Natural killer cell treated with Interleukin-12 subunit alpha and Interleukin-12 subunit beta and Interleukin-15 and Interleukin-18, amount 100 ng/mL, for 72 hours (primary cell): Measurements from ENCODE around the gene CTBP2. TPM values are rescaled to one million over a fixed set of nuclear protein-coding genes. Genes with fewer than 3 reads are reported as not detected.
"Not testable (repeated sequence)": the region's sequence is repeated elsewhere in the genome, so short reads cannot be mapped to it uniquely, and the experiment has no call there.

Source experiments
- ATAC-seq, 2 donors: fragments of 150-1000 bp; cut with Tn5 transposase in 1 of 2; sonication (Bioruptor Pico), chemical (Tn5 transposase) in 1 of 2; 2 replicates each; pipeline ENCODE4 v1.10.0; 2021
- DNase-seq: peaks from one replicate; pipeline ENCODE4 v3.0.0; 2022; ENCODE audit warnings: low spot score
- H3K27ac Mint-ChIP-seq, 2 donors: 1 replicate in 1 of 2; 2 replicates in 1 of 2; pipeline ENCODE4 v1.8.0; 2022; ENCODE audit warnings: mixed read lengths in 2 of 2, mild to moderate bottlenecking in 1 of 2, moderate library complexity in 1 of 2
- H3K27me3 Mint-ChIP-seq, 2 donors: 1 replicate in 1 of 2; 2 replicates in 1 of 2; pipeline ENCODE4 v1.8.0; 2022; ENCODE audit warnings: mixed read lengths in 2 of 2
- H3K36me3 Mint-ChIP-seq: one replicate; pipeline ENCODE4 v1.8.0; 2022; ENCODE audit warnings: mixed read lengths
- H3K4me1 Mint-ChIP-seq, 2 donors: 1 replicate in 1 of 2; 2 replicates in 1 of 2; pipeline ENCODE4 v1.8.0; 2022; ENCODE audit warnings: low read depth in 2 of 2, mixed read lengths in 2 of 2, mild to moderate bottlenecking in 1 of 2
- H3K4me3 Mint-ChIP-seq: one replicate; pipeline ENCODE4 v1.8.0; 2022; ENCODE audit warnings: mixed read lengths
- H3K9me3 Mint-ChIP-seq: 2 replicates; pipeline ENCODE4 v1.8.0; 2022; ENCODE audit warnings: mixed read lengths
- total RNA-seq, 2 donors: library from RNA; stranded (reverse); gene quantifications; one replicate each; pipeline ENCODE4 v1.2.3, GENCODE V29; 2022

The CTBP2 gene
- total RNA-seq, 2 donors from 2014 or later, result 61.3 to 76.4 TPM

DNA sequence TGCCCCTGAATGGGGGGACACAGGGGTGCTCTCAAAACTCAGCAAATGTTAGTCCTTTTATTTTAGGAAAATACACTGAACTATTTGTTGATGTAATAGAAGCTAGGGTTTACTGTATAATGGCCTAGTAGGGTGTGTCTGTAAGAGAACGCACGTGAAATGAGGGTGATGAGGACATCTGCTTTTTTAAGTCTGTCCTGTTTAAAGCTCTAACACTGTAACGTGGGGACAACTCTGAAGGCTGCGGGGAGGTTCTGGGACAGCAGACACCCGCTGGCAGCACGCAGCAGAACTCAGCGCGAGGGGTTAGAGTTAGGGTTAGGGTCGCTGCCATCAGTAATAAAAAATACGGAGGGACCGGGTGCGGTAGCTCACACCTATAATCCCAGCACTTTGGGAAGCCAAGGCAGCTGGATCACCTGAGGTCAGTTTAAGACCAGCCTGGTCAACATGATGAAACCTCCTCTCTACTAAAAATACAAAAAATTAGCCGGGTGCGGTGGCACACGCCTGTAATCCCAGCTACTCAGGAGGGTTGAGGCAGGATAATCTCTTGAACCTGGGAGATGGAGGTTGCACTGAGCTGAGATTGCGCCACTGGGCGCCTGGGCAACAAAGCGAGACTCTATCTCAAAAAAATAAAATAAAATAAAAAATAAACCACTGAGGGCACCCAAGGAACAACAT is 98.0 kb downstream of the CTBP2 start:
- Mint-ChIP-seq H3K36me3 (no peaks in the 10 kb centered on the region), H3K4me1 (peaks cover 79 to 82% of the 10 kb centered on the region in 2 donors), H3K4me3 (peak overlapping the region; percentile 31), H3K27me3 (no peaks in the 10 kb centered on the region), H3K9me3 (no peaks in the 10 kb centered on the region), H3K27ac (peak overlapping the region; percentile 84 to 94)
- ATAC-seq, result no peak
- no peak for DNase-seq

GRCh38 chr10:125061557-125062226 is 98.7 kb downstream of the CTBP2 start:
- DNase-seq, result no peak
- Mint-ChIP-seq H3K27me3 (no peaks in the 10 kb centered on the region), H3K4me3 (peak overlapping the region; percentile 31), H3K4me1 (peaks cover 82 to 83% of the 10 kb centered on the region in 2 donors), H3K36me3 (no peaks in the 10 kb centered on the region), H3K9me3 (no peaks in the 10 kb centered on the region), H3K27ac (peak overlapping the region; percentile 45 to 82)
- no peak for ATAC-seq

DNA sequence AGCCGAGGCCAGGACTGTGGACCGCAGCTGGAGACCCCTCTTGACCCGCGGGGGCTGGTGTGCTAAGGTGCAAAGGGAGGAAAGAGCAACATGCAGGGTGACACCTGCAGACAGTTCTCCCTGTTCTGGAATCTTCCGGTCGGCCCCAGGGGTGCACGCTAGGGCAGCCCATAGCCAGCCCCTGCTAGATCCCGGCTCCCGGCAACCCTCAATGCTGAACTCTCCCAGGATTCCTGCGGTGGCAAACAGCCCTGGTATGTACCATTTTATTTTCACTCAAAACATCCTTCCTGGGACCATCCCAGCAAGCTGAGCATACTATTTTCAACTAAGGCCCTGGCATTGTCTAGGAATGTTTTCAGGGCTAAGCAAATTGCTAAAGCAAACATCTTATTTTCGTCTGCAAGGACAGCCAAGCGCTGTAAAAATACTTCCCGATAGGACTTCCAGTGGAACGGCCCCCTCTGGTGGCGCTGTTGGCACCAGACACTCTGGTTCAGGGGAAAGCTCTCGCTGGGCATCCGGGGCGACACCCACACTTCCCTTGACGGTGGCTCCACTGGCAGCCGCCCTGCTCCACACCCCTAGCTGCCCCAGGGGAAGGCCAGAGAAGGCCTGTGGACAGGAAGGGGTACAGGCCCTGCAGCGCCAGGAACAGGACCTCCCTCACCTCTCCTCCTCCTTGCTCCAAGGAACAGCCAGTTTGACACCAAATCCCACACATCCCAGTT is 99.4 kb downstream of the CTBP2 start:
- ATAC-seq (peak; percentile 29 to 46), DNase-seq (peak; percentile 84)
- no peaks in the 10 kb centered on the region for H3K9me3 Mint-ChIP-seq
- H3K36me3 Mint-ChIP-seq, result no peaks in the 10 kb centered on the region
- H3K27me3 Mint-ChIP-seq, result no peaks in the 10 kb centered on the region
- H3K4me1 Mint-ChIP-seq, result peaks cover 78 to 81% of the 10 kb centered on the region in 2 donors
- peak overlapping the region in 1 of 2 donors; percentile 82 for H3K27ac Mint-ChIP-seq
- no peak overlapping the region for H3K4me3 Mint-ChIP-seq

DNA sequence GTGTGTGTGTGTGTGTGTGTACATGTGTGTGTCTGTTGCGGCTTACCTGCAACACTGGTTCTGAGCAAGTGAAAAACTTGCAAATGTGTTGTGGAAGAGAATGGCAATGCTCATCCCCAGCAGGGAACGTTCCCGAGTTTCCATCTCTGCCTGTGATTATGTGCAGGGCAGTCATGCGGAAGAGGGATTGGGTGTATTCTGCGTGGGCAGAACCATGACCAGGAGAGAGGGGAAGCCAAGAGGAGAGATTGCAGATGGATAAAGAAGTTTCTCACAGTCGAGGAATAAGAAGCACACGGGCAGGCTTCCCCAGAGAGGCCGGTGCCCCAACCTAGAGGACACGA is 99.9 kb downstream of the CTBP2 start:
- DNase-seq, result no peak
- Mint-ChIP-seq H3K4me3 (no peak overlapping the region), H3K9me3 (no peaks in the 10 kb centered on the region), H3K27ac (peak overlapping the region in 1 of 2 donors; percentile 82), H3K4me1 (peaks cover 76 to 84% of the 10 kb centered on the region in 2 donors), H3K27me3 (no peaks in the 10 kb centered on the region), H3K36me3 (no peaks in the 10 kb centered on the region)
- ATAC-seq, result no peak

- Mint-ChIP-seq H3K36me3 (no peaks in the 10 kb centered on the region), H3K4me3 (no peak overlapping the region), H3K27ac (peak overlapping the region in 1 of 2 donors; percentile 82), H3K4me1 (peaks cover 72 to 82% of the 10 kb centered on the region in 2 donors), H3K27me3 (no peaks in the 10 kb centered on the region), H3K9me3 (no peaks in the 10 kb centered on the region)
- no peak for DNase-seq
- ATAC-seq, result no peak
Observed at GRCh38 chr10:125060026-125060425, 100.3 kb downstream of the CTBP2 start.

GRCh38 chr10:125059348-125059747 is 101.0 kb downstream of the CTBP2 start:
- DNase-seq, H3K27me3 Mint-ChIP-seq, H3K27ac Mint-ChIP-seq, H3K9me3 Mint-ChIP-seq, H3K36me3 Mint-ChIP-seq, H3K4me3 Mint-ChIP-seq, ATAC-seq: not testable (repeated sequence)
- peaks cover 65 to 82% of the 10 kb centered on the region in 2 donors for H3K4me1 Mint-ChIP-seq

- peaks cover 48 to 76% of the 10 kb centered on the region in 2 donors for H3K4me1 Mint-ChIP-seq
- ATAC-seq (peak; percentile 54 to 62), DNase-seq (no peak)
- H3K9me3 Mint-ChIP-seq, result no peaks in the 10 kb centered on the region
- H3K4me3 Mint-ChIP-seq, result peak overlapping the region; percentile 42
- H3K36me3 Mint-ChIP-seq, result no peaks in the 10 kb centered on the region
- H3K27ac Mint-ChIP-seq, result peak overlapping the region; percentile 32 to 76
- H3K27me3 Mint-ChIP-seq, result no peaks in the 10 kb centered on the region
Observed at GRCh38 chr10:125057158-125058001, 103.0 kb downstream of the CTBP2 start.

GRCh38 chr10:125056161-125057132 is 103.9 kb downstream of the CTBP2 start:
- peaks cover 39 to 71% of the 10 kb centered on the region in 2 donors for H3K4me1 Mint-ChIP-seq
- no peak for ATAC-seq
- peak overlapping the region; percentile 42 for H3K4me3 Mint-ChIP-seq
- H3K27me3 Mint-ChIP-seq, result no peaks in the 10 kb centered on the region
- no peaks in the 10 kb centered on the region for H3K36me3 Mint-ChIP-seq
- no peak for DNase-seq
- H3K9me3 Mint-ChIP-seq, result no peaks in the 10 kb centered on the region
- H3K27ac Mint-ChIP-seq, result peak overlapping the region; percentile 32 to 76

DNA sequence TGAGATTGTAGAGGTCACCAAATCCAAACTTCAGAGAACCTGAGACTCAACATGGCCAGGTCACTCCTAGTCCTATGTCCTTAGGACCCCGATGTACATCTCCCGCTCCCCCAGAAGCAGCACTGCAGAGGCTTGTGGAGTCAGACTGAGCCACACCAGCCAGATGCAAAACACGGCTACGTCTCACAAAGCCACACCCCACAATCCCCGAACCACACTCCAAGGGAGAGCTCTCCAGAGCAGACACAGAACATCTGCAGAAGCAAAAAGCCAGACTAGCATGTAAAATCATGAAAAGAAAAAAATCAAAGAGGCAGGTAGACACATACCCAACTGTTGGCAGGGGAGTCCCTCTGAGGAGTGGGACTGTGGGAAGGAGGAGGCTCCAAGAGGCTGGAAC is 104.9 kb downstream of the CTBP2 start:
- no peak for DNase-seq
- no peaks in the 10 kb centered on the region for H3K27me3 Mint-ChIP-seq
- peaks cover 30 to 67% of the 10 kb centered on the region in 2 donors for H3K4me1 Mint-ChIP-seq

GRCh38 chr10:125054669-125055268 is 105.6 kb downstream of the CTBP2 start:
- H3K4me3 Mint-ChIP-seq, result no peak overlapping the region
- no peaks in the 10 kb centered on the region for H3K9me3 Mint-ChIP-seq
- H3K27ac Mint-ChIP-seq, result no peak overlapping the region
- H3K4me1 Mint-ChIP-seq, result peaks cover 23 to 65% of the 10 kb centered on the region in 2 donors
- no peaks in the 10 kb centered on the region for H3K27me3 Mint-ChIP-seq
- ATAC-seq, result no peak
- no peaks in the 10 kb centered on the region for H3K36me3 Mint-ChIP-seq
- DNase-seq, result no peak

More for the DNA sequence above, 104.9 kb downstream of the CTBP2 start:
- no peak overlapping the region for H3K4me3 Mint-ChIP-seq
- H3K36me3 Mint-ChIP-seq, result no peaks in the 10 kb centered on the region
- ATAC-seq, result no peak
- H3K9me3 Mint-ChIP-seq, result no peaks in the 10 kb centered on the region
- H3K27ac Mint-ChIP-seq, result no peak overlapping the region

DNA sequence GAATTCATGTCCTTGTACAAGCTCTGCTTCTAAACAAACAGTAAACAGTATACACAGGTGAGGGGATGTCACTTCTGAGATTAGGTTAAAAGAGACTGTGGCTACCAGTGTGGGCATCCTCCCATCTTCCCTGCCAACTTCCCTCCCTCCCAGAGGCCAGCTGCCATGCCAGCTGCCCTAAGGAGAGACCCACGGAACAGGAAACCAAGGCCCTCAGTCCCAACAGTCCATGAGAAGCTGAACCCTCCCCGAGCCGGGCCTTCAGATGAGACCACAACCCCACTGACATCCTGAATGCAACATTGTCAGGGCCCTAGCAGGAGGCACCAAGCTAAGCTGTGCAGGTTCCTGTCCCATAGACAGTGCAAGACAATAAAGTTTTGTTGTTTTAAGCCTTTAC is 106.1 kb downstream of the CTBP2 start:
- Mint-ChIP-seq H3K9me3 (no peaks in the 10 kb centered on the region), H3K27ac (no peak overlapping the region), H3K27me3 (no peaks in the 10 kb centered on the region), H3K4me3 (no peak overlapping the region), H3K36me3 (no peaks in the 10 kb centered on the region), H3K4me1 (peaks cover 24 to 64% of the 10 kb centered on the region in 2 donors)
- ATAC-seq, result no peak
- DNase-seq, result no peak

GRCh38 chr10:125052146-125052545 is 108.2 kb downstream of the CTBP2 start:
- Mint-ChIP-seq H3K9me3 (no peaks in the 10 kb centered on the region), H3K4me1 (peaks cover 22 to 62% of the 10 kb centered on the region in 2 donors), H3K36me3 (no peaks in the 10 kb centered on the region), H3K27ac (peak overlapping the region in 1 of 2 donors; percentile 50), H3K4me3 (no peak overlapping the region), H3K27me3 (no peaks in the 10 kb centered on the region)
- DNase-seq (no peak), ATAC-seq (no peak)
